GM10847 (cell line): ENCODE measurements around the gene GDF3.

Experiments
- POLR2A ChIP-seq: IDR thresholded peaks from 2 replicates; pipeline ENCODE4 v1.6.1; 2011; ENCODE audit not compliant: insufficient read length; ENCODE audit errors: extremely low read depth

The GDF3 gene

GRCh38 chr12:7679251-7680045 is 16.1 kb downstream of the GDF3 start:
- TF ChIP-seq POLR2A, result no peak

DNA sequence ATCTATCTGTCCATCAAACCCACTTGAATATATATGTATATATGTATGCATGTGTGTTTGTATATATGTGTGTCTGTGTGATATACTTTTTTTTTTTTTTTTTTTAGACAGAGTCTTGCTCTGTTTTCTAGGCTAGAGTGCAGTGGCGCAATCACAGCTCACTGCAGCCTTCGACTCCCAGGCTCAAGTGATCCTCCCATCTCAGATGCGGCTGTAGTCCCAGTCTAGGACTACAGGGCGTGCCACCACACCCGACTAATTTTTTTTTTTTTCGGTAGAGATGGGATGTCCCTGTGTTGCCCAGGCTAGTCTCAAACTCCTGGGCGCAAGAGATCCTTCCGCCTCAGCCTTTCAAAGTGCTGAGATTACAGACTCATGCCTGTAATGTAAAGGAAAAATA is 16.8 kb downstream of the GDF3 start:
- TF ChIP-seq POLR2A, result no peak

GRCh38 chr12:7668171-7668570 is 27.4 kb downstream of the GDF3 start:
- no peak for TF ChIP-seq POLR2A

- no peak for TF ChIP-seq POLR2A
Observed at GRCh38 chr12:7667125-7667524, 28.4 kb downstream of the GDF3 start.

- TF ChIP-seq POLR2A, result no peak
Observed at GRCh38 chr12:7666595-7666994, 29.0 kb downstream of the GDF3 start.

DNA sequence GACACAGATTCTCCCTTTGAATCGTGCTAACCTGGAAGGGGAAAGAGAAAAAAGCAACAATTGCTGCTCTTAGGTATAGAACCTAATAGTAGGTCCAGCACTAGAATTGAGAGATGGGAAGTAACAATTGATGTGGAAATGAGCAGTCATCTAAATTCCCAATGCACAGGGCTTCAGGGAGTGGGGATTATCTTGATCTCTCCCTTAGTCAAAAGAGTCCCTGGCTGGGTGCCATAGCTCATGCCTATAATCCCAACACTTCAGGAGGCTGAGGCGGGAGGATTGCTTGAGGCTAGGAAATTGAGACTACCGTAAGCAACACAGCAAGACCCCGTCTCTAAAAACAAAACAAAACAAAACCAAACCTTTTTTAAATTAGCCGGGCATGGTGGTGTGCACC is 33.8 kb downstream of the GDF3 start:
- TF ChIP-seq POLR2A, result no peak

GRCh38 chr12:7656121-7656520 is 39.5 kb downstream of the GDF3 start:
- TF ChIP-seq POLR2A, result no peak

DNA sequence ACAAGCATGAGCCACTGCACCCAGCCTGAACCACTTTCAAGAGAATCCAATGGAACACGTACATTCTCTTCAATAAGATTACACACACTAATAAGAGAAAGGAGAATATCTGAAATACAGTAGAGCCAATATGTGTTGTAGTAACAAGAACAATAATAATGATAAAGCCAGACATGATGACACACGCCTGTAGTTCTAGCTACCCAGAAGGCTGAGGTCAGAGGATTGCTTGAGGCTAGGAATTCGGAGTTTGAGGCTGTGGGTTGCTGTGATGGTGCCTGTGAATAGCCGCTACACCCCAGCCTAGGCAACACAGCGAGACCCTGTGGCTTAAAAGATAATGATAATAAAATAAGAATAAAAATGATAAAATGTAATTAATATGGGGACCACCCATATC is 45.5 kb downstream of the GDF3 start:
- TF ChIP-seq POLR2A, result no peak

GRCh38 chr12:7647071-7647470 is 48.5 kb downstream of the GDF3 start:
- TF ChIP-seq POLR2A, result no peak

- no peak for TF ChIP-seq POLR2A
Observed at GRCh38 chr12:7646178-7646475, 49.4 kb downstream of the GDF3 start.

- TF ChIP-seq POLR2A, result no peak
Observed at GRCh38 chr12:7645395-7646177, 50.0 kb downstream of the GDF3 start.

DNA sequence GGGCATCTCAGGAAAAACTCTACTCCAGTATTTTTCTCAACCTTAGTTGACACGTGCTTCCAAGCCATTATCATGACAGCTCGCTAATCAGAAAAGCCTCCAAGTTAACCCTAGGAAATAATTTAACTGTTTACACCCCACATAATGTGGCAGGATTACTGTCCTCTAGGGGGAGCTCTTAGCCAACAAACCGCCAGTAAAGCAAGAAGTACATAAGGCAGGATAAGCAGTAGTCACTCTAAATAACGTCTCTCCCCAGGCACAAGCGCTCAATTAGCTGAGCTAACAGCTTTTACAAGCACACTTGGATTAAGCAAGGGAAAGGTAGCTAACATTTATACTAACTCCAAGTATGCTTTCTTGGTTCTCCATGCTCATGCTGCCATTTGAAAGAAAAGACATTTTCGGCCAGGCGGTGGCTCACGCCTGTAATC is 52.7 kb downstream of the GDF3 start:
- no peak for TF ChIP-seq POLR2A

DNA sequence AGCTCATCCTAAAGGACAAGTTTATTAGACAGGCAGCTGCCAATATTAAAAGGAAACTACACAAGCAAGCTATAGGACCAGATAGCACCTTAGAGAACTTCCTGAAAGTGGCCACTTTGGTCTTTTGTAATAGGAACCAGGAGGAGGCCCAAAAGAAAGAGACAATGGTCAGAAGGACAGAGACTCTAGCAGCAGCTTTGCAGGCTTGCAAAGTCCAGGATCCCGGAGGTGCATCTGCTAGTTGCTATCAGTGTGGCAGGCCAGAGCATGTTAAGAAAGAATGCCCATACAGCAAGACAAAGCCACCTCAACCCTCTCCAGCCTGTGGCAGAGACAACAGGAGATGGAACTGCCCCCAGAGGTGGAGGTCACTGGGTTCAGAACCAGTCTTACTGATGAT is 53.3 kb downstream of the GDF3 start:
- TF ChIP-seq POLR2A, result no peak
